SU-DHL-6 (cell line): Measurements from ENCODE around the gene FADS1.

ENCODE experiments used
- EZH2phosphoT487 ChIP-seq: fragments of 200-600 bp; sonication (generic), shearing (Covaris generic); conservative IDR thresholded peaks from 2 replicates; pipeline ENCODE4 v1.6.1; 2018; ENCODE audit warnings: mild to moderate bottlenecking, antibody characterized with exemption, low read length, moderate library complexity, mixed read lengths
- TF ChIP-seq, protein P1 (sequence below): fragments of 200-600 bp; sonication (generic); IDR thresholded peaks from one replicate; pipeline ENCODE4 v1.5.1; 2017; ENCODE audit warnings: antibody characterized with exemption, mild to moderate bottlenecking, low read length, moderate library complexity; ENCODE audit not compliant: insufficient read depth, poor library complexity, severe bottlenecking

DNA sequence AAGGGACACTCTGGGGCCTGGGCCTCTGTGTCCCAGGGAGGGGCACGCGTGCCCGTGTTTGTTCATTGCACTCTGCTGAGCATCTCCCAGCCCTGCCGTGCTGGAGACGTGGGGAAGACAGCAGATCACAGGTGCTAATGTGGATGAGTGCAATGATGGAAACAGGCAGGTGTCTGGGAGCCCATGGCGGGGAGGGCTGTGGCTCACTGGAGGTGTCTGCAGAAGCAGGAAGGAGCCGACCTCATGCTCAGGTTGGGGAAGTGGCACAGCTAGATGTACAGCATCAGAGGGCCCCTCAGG is 32.3 kb downstream of the FADS1 start:
- TF ChIP-seq, protein P1, sequence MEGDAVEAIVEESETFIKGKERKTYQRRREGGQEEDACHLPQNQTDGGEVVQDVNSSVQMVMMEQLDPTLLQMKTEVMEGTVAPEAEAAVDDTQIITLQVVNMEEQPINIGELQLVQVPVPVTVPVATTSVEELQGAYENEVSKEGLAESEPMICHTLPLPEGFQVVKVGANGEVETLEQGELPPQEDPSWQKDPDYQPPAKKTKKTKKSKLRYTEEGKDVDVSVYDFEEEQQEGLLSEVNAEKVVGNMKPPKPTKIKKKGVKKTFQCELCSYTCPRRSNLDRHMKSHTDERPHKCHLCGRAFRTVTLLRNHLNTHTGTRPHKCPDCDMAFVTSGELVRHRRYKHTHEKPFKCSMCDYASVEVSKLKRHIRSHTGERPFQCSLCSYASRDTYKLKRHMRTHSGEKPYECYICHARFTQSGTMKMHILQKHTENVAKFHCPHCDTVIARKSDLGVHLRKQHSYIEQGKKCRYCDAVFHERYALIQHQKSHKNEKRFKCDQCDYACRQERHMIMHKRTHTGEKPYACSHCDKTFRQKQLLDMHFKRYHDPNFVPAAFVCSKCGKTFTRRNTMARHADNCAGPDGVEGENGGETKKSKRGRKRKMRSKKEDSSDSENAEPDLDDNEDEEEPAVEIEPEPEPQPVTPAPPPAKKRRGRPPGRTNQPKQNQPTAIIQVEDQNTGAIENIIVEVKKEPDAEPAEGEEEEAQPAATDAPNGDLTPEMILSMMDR, result no peak
- TF ChIP-seq EZH2phosphoT487, result no peak
